Testis (tissue), 2 donors: ENCODE data around the gene RPS4Y2.

ENCODE experiments used
- POLR2A ChIP-seq: fragments of 450-650 bp; IDR thresholded peaks from one replicate; pipeline ENCODE4 v1.6.1; 2017; ENCODE audit warnings: antibody characterized with exemption, mild to moderate bottlenecking, moderate library complexity
- TF ChIP-seq, protein P1 (sequence below), 3 experiments: fragments of 450-650 bp in 2 of 3; fragments of 200-600 bp in 1 of 3; sonication (generic) in 1 of 3; IDR thresholded peaks; one replicate each; pipeline ENCODE4 v1.5.1; 2016 to 2019; ENCODE audit warnings: antibody characterized with exemption in 3 of 3, mild to moderate bottlenecking in 2 of 3, moderate library complexity in 1 of 3

DNA sequence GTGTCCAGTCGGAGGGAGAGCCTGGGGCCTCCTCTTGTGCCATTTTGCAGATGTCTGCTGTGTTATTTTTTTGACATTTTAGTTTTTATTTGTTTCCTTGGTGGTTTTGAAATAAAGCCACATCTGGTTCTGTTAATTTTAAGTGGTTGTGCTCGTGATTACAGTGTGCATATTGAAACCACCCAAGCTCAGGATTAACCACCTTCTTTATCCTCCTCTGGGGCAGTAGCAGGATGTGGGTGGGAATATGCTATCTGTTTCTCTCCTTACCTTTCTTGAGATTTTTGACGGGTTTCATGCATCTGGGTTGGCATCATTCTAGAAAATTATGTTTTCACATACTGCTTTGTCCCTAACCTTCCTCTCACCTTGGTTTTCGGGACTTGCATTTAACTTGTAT, 20.2 kb downstream of the RPS4Y2 start:
- TF ChIP-seq, protein P1, sequence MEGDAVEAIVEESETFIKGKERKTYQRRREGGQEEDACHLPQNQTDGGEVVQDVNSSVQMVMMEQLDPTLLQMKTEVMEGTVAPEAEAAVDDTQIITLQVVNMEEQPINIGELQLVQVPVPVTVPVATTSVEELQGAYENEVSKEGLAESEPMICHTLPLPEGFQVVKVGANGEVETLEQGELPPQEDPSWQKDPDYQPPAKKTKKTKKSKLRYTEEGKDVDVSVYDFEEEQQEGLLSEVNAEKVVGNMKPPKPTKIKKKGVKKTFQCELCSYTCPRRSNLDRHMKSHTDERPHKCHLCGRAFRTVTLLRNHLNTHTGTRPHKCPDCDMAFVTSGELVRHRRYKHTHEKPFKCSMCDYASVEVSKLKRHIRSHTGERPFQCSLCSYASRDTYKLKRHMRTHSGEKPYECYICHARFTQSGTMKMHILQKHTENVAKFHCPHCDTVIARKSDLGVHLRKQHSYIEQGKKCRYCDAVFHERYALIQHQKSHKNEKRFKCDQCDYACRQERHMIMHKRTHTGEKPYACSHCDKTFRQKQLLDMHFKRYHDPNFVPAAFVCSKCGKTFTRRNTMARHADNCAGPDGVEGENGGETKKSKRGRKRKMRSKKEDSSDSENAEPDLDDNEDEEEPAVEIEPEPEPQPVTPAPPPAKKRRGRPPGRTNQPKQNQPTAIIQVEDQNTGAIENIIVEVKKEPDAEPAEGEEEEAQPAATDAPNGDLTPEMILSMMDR (IDR thresholded peaks at IDR 0.05), result no peak
- TF ChIP-seq POLR2A, result no peak
